Nephron progenitor cell (in vitro differentiated cells): ENCODE results near the gene FAM163A.

Experiments used
- DNase-seq: peaks from one replicate; pipeline ENCODE4 v3.0.0; 2021
- H3K27ac Mint-ChIP-seq: 2 replicates; pipeline ENCODE4 v1.8.0; 2021; ENCODE audit warnings: mild to moderate bottlenecking, moderate library complexity, mixed read lengths
- H3K27me3 Mint-ChIP-seq: 2 replicates; pipeline ENCODE4 v1.8.0; 2021; ENCODE audit warnings: mild to moderate bottlenecking, low read depth, mixed read lengths; ENCODE audit not compliant: poor library complexity
- H3K36me3 Mint-ChIP-seq: 2 replicates; pipeline ENCODE4 v1.8.0; 2021; ENCODE audit warnings: low read depth, mixed read lengths
- H3K4me1 Mint-ChIP-seq: 2 replicates; pipeline ENCODE4 v1.8.0; 2021; ENCODE audit warnings: mixed read lengths
- H3K4me3 Mint-ChIP-seq: 2 replicates; pipeline ENCODE4 v1.8.0; 2021; ENCODE audit warnings: mild to moderate bottlenecking, moderate library complexity, mixed read lengths
- H3K9me3 Mint-ChIP-seq: 2 replicates; pipeline ENCODE4 v1.8.0; 2021; ENCODE audit warnings: mild to moderate bottlenecking, moderate library complexity, mixed read lengths
- CTCF ChIP-seq: fragments of 200-600 bp; sonication (generic); IDR thresholded peaks from 2 replicates; pipeline ENCODE4 v1.5.0; 2021; ENCODE audit warnings: antibody characterized with exemption

The FAM163A gene

GRCh38 chr1:179745131-179745611 lies 2.1 kb downstream of the FAM163A start:
- Mint-ChIP-seq H3K9me3 (peaks cover 26% of the 10 kb centered on the region), H3K4me1 (peaks cover 42% of the 10 kb centered on the region), H3K36me3 (no peaks in the 10 kb centered on the region), H3K27me3 (peaks cover 79% of the 10 kb centered on the region), H3K27ac (no peak overlapping the region), H3K4me3 (peak overlapping the region; percentile 67)
- no peak for DNase-seq
- no peak for TF ChIP-seq CTCF

- Mint-ChIP-seq H3K27me3 (peaks cover 78% of the 10 kb centered on the region), H3K4me1 (peaks cover 42% of the 10 kb centered on the region), H3K4me3 (no peak overlapping the region), H3K9me3 (peaks cover 26% of the 10 kb centered on the region), H3K27ac (no peak overlapping the region), H3K36me3 (no peaks in the 10 kb centered on the region)
- no peak for TF ChIP-seq CTCF
- no peak for DNase-seq
These were observed 2.7 kb downstream of the FAM163A start for GRCh38 chr1:179745743-179746142.

DNA sequence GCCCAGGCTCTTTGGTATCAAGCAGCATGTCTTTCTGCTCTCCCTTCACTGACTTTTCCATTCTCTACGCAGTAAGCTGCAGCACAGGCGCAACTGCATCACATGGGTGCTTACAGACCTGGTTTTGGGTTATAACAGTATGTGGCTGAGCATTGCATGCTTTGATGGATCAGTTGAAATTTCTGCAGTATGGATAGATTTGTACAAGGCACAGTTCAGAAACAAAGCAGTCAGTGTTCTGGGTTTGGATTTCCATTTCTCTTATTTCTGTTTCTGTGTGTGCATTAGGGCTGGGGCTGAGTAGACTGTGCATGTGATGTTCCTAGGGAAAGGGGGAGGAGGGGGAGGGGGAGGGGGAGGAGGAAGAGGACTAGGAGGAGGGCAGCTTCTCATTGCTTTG lies 4.5 kb downstream of the FAM163A start:
- Mint-ChIP-seq H3K4me1 (peaks cover 36% of the 10 kb centered on the region), H3K9me3 (peaks cover 25% of the 10 kb centered on the region), H3K4me3 (no peak overlapping the region), H3K36me3 (peaks cover 6% of the 10 kb centered on the region), H3K27me3 (peaks cover 69% of the 10 kb centered on the region), H3K27ac (no peak overlapping the region)
- no peak for DNase-seq
- no peak for TF ChIP-seq CTCF

GRCh38 chr1:179748772-179749171 lies 5.7 kb downstream of the FAM163A start:
- H3K27me3 Mint-ChIP-seq: peaks cover 64% of the 10 kb centered on the region
- peaks cover 6% of the 10 kb centered on the region for H3K36me3 Mint-ChIP-seq
- H3K4me3 Mint-ChIP-seq: no peak overlapping the region
- no peak overlapping the region for H3K27ac Mint-ChIP-seq
- DNase-seq: no peak
- no peak for TF ChIP-seq CTCF
- H3K4me1 Mint-ChIP-seq: peaks cover 33% of the 10 kb centered on the region
- peaks cover 29% of the 10 kb centered on the region for H3K9me3 Mint-ChIP-seq

DNA sequence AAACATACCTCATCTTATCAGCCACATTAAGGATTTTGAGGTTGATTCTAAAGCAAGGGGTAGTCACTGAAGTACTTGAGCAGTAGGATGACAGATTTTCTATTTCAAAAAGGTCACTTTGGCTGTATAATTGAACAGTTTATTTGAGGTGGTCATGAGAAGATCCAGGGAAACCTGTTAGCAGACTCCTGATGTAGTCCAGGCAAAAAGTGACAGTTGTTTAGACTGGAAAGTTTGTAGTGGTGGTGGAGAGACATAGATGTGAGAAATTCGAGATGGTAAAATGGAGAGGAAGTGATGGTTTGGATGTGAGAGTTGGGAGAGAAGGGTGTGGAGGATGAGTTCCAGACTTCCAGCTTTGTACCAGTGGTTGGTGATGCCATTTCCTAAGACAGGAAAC lies 7.5 kb downstream of the FAM163A start:
- Mint-ChIP-seq H3K27me3 (peaks cover 45% of the 10 kb centered on the region), H3K27ac (no peak overlapping the region)

More for the DNA sequence above, 7.5 kb downstream of the FAM163A start:
- TF ChIP-seq CTCF: no peak
- H3K4me3 Mint-ChIP-seq: no peak overlapping the region
- peaks cover 22% of the 10 kb centered on the region for H3K4me1 Mint-ChIP-seq
- peaks cover 6% of the 10 kb centered on the region for H3K36me3 Mint-ChIP-seq
- DNase-seq: no peak
- peaks cover 29% of the 10 kb centered on the region for H3K9me3 Mint-ChIP-seq
